Left forelimb (tissue), 1 donor: ENCODE results near the gene POLR3C.
"Not testable (repeated sequence)": the region's sequence is repeated elsewhere in the genome, so short reads cannot be mapped to it uniquely, and the experiment has no call there.

Experiments
- DNase-seq: peaks from one replicate; pipeline ENCODE4 v3.0.0-alpha.2; 2018; ENCODE audit warnings: low spot score

POLR3C gene

GRCh38 chr1:145822779-145823331 lies 1.1 kb upstream of the POLR3C start:
- DNase-seq, result not testable (repeated sequence)

DNA sequence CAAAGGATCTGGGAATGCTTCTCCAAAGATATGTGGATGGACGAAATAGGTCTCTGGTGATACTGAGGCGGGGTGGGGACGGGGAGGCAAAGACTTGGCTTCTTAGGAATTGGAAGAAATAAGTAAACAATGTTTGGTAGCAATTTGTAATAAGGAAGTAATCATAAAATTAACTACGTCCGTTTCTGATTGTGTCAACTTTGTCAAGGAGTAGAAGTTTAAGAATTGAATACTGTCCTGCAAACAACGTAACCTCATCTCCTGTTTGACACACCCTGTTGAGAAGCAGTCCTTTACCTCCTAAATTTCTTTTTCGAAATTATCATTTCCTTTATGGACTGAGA lies 471 bp downstream of the POLR3C start:
- no peak for DNase-seq

DNA sequence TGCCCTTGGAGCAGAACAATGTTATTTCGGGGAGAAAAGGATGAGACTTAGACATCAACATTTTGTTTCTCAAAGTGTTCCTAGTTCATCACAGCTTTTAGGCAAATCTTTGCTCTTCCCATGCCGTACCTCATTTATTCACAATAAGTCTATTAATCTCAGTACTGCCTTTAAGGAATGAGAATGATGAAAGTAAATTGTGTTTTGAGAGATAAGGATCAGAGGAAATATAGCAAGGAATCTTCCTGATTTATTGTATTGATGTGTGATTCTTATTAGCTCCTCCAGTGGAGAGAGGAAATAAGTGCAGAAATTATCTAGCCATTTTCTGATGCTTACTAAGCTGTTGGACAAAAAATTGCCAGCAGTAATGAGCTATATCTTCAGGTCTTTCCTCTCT lies 2.0 kb downstream of the POLR3C start:
- DNase-seq, result no peak

DNA sequence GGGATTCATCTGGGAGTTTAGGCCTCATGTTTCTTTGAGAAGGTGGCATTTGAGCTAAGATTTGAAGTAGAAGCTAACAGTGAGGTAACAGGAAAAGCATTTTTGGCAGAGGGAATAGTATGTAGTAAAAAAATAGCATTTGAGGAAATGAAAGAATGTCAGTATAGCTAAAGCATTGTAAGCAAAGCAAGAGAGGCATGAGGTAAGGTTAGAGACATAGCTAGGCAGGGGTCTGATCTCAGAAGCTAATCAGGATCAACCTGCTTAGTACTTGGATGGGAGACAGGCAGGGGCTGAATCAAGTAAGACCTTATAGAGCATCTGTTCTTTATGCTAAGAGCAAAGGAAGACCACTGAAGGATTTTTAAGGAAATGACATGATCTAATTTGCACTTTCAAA lies 4.0 kb downstream of the POLR3C start:
- DNase-seq, result no peak

DNA sequence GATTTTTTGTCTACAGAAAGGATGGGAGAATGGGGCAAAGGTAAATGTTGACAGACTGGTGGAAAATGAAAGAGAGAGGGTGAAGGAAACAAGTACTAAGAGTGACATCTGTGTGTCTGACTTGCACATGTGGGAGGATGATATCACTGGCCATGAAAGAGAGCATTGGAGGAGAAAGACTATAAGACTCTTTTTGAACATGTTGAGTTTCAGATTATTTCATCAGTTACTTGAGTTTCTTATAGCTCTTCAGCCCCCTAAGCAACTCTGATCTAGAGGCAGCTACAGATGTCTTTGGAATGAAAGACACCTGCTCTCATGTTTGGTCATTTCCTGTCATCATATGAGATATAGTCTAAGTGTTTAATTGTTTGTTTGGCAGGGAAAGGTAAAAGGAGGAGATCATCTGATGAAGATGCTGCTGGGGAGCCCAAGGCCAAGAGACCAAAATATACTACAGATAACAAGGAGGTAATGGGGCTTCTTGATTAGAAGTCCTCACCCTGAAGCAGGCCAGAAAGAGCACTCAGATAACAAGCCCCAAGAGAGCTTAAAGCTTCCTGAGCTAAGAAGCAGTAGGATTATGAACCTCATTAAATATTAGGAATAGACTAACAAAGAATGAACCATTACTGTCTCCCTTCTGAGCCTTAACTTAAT lies 4.5 kb downstream of the POLR3C start:
- no peak for DNase-seq

DNA sequence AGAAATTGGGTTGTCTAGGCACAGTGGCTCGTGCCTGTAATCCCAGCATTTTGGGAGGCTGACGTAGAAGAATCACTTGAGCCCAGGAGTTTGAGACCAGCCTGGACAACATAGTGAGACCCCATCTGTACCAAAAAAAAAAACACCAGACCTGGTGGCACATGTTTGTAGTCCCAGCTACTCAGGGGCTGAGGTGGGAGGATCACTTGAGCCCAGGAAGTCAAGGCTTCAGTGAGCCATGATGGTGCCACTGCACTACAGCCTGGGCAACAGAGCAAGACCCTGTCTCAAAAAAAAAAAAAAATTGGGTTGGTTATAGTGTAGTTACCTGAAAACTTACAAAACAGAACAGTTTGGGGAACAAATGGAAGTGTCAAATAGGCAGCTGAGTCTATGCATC lies 6.8 kb downstream of the POLR3C start:
- DNase-seq, result not testable (repeated sequence)

DNA sequence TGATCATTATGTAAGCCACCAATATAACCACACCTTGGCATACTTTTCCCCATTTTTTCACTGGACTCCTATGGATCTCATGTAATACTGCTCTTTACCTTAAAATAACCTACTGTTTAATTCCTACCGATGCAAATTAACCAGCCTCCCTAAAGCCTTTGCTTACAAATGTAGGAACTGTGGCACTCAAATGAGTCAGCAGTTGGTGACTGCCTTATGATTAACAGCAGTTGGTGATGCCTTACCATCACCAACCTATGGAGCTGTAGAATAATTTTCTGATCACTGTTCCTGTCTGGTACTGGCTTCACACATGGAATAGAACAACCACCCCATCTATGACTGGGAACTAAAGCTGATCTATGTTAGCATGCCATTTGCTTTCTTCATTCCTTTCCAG lies 13.7 kb downstream of the POLR3C start:
- no peak for DNase-seq

DNA sequence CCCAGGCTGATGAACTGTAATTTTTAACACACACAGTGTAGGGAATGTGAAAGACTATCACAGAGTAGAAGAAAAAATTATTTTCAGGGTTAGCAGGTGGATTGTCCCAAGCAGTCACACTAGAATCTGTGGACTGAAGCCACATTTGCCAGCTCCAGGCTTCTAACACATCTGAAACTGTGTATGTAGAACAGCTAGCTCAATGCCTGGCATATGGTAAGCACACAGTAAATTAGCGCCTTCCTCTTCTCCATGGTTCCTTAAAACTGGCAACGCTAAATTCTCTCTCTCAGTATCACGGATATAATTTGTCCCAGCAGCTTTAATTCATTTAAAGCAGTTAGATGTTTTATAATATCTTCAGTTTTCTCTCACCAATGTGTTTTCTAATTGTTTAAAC lies 19.0 kb downstream of the POLR3C start:
- no peak for DNase-seq

DNA sequence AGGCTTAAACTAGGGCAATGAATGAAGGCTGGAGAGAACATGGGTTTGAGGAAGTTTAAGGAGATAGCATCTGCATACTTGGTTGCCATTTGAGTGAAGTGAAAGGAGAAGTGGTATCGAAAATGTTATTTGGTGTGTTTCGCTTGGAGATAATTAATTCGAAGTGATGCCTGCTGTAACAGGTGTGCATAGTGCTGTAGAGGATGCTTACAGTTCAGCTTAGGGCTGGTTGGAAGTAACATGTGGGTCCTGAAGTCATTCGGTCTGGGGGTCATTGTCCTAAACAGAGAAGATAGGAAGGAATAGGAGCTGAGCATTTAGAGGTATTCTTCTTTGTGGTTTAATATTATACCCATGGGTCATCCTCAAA lies 21.1 kb downstream of the POLR3C start:
- no peak for DNase-seq

- peak; percentile 88 for DNase-seq
These were observed 21.6 kb downstream of the POLR3C start, which contains the start of gene NUDT17 for GRCh38 chr1:145845514-145846161. Gene NUDT17 (plus strand): TSS chr1:145845630. CDS start chr1:145845641, 11 bp downstream.

DNA sequence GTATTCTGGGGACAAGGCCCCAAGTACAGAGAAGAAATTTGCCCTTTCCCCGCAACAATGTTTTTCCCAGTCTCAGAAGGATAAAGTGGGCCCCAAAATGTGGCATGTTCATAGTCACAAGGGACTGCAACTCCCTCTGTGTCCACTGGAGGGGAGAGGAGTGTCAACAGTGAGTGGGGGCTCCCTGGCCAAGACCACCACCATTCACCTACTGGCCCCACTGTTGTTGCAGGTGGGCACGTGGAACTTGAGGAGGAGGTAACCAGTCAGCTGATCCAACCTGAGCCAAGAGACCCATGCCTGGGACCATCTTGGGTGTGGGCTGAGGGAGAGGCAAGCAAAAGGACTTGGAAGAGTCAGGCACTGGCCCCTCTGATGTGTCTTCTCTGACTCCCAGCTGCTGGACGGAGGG lies 22.2 kb downstream of the POLR3C start:
- peak; percentile 73 for DNase-seq

DNA sequence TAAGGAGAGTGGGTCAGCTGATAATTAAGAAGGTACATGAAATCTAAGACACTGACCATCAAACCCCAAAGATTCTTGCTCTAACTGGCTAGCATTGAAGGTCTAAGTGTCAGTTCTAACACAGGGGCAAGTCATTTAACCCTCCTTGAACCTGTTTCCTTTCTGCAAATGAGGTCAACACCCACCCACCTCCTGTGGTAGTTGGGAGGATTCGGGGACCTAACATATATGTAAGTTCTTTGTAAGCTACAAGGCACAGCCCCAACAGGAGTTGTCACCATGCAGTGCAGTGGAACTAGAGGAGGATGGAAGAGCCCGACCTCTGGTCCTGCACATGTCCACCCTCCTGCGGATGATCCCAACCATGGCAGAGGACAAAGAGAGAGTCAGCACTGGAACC lies 23.8 kb downstream of the POLR3C start:
- no peak for DNase-seq

GRCh38 chr1:145849356-145850160 lies 25.6 kb downstream of the POLR3C start:
- DNase-seq, result no peak

DNA sequence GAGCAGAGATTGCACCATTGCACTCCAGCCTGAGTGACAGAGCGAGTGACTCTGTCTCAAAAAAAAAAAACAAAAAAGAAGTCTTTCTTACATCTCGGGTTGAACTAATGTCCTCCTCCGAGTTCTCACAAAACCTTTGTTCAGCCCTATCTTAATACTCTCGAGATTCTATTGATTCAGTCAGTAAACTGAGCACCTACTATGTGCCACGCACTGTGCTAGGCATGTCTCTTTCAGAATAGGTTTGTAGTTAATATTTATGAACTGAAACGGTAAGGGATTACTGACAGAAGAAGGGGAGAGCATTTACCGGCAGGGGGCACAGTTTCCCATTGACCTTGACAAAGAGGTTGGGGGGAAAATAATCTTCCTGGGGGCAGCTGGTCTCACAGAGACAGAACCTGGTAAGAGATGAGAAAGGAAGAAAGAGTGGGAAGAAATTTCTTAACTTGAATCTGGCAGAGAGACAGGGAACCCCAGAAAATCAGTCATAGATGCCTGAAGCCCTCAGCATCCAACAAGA lies 31.5 kb downstream of the POLR3C start:
- DNase-seq, result no peak

GRCh38 chr1:145857170-145857569 lies 33.2 kb downstream of the POLR3C start:
- DNase-seq, result no peak

DNA sequence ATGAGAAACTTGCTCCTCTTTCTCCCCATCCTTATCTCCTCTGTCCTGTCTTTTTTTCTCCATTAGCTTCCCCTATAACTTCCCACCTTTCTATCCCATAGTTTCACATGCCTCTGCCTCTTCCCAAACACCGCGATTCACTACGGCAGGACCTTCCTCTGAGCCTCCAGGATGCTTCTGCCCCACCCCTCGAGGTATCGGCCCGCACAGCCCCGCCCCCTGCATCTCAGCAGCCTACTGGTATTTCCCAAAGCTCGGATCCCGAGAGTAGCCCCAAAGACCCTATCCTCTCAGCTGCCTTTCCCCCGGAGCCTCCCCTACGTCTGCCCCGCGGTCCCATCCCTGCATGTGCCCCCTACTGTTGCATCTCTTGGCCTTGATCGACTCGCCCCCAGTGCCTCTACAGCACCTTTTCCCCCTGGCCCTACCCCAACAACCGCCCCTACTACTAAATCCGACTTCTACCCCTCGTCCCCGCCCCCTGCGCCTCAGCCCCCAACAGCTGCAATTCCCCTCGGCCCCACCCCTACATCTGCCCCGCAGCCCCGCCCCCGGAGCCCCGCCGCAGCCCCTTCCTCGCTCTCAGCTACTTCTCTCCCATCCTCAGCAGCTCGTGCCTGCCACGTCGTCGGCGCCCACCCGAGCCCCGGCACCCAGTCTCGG lies 34.4 kb downstream of the POLR3C start:
- DNase-seq, result no peak

DNA sequence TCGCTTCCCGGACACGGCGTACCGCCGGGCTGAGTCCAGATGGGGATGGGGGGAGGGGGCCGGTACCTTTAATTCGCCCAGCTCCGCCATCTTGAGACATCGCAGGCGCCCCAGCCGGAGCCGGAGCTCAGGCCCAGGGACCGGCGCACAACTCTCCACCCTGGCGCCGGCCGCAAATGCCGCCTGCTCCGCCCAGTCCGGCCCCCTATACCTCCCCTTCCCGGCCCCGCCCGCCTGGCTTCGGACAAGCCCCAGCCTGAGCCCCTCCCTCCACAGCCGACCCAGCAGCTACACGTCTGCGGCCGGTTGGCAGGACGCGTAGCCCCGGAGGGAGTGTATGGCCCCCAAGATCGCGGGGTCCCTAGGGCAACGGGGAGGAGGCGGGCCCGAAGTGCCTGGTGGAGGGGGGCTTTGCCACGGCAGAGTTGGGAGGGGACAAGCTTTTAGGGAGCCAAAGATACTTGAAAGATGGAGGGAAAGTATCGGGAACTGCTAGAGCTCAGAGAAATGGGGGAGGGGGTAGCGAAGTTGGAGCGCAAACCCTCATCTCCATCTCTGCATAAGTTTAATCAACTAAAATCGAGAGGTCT lies 35.0 kb downstream of the POLR3C start, which contains the start of gene PIAS3:
Gene PIAS3 (minus strand): TSS at position 181 of the 590 bp plus-strand sequence. CDS start 91 bp downstream, at position 90.
- peak; percentile 99 for DNase-seq

DNA sequence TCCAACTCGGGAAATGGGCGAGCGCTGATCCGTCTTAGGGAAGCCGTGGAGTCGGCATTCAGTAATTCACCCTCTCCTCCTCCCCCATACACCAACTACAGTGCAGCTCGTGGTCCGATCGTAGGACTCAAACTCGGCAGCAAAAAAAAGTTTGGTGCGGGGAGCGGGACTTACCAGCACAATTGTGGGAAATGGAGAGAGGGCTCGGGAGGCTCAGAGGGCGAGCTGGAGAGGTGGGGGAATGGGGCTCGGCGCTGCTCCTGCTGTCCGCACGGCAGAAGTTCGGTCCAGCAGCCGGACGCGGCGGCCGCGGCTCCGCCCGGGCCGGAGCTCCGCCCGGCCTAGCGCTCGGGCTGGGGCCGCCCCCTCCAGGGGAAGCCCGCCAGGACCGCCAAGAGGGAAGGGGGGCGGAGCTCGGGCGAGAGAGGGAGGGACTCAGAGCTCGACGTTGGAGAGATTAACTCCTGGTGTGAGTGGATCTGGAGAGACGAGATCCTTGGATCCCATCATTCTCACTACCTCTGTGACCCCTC lies 35.6 kb downstream of the POLR3C start:
- peak; percentile 94 for DNase-seq

DNA sequence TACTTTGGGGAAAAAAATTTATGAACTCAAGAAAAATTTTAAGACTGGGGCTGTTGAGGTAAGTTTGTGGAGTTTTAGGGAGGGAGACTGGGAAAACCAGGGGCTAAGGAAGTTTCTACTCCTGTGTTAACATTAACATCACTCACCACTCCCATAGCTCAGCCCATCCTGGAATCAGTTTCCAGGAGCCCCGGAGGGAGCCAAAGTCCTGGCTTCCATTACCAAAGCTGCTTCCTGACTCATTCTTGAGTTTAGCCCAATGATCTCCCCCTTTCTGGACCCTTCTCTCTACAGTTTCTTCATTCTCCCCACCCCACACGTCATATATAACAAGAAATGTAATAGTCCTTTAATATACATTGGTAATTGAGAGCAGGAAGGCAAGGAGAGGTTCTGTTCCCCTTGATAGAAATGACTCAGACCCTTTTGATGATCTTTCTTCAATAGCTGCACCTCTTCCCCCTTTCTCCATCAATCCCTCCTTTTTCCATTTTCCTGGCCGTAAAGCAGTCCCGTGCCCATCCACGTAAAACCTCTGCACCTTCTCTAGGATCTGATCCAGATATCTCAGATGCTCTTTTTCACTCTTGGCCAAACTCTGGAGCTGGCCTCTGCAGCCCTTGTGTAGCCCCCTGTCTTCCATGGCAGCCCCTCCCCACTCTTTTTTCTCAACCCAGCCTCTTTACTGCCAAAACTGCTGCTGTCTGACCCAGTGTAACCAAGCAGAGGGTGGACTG lies 39.5 kb downstream of the POLR3C start:
- peak; percentile 84 for DNase-seq

DNA sequence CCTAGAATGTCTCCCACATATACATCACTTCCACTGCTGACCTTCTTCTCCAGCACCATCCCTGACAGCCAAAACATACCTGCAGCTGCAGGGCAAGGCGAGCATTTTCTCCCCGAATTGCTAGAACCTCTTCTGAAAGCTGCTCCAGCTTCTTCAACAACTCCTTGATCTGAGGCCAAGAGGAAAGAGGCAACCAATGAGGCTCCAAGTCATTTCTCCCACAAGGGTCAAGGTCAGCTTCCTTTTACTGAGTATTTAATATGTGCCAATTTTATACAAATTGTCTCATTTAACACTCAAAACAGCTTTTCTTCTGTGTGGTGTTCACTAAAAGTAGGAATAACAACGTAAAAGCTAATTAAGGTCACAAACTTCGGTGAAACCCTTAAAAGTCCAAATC lies 44.2 kb downstream of the POLR3C start:
- DNase-seq, result no peak
